DOHH2 (cell line): ENCODE data around the gene RBM44.
"Not testable (repeated sequence)": the region's sequence is repeated elsewhere in the genome, so short reads cannot be mapped to it uniquely, and the experiment has no call there.

Experiments used
- EZH2phosphoT487 ChIP-seq: fragments of 200-600 bp; sonication (generic); IDR thresholded peaks from 2 replicates; pipeline ENCODE4 v1.6.1; 2017; ENCODE audit warnings: borderline replicate concordance, mild to moderate bottlenecking, antibody characterized with exemption, low read length, moderate library complexity, mixed read lengths
- TF ChIP-seq, protein P1 (sequence below): fragments of 200-600 bp; sonication (generic); IDR thresholded peaks from one replicate; pipeline ENCODE4 v1.5.1; 2014; ENCODE audit warnings: antibody characterized with exemption, mild to moderate bottlenecking, low read depth, low read length; ENCODE audit not compliant: poor library complexity, severe bottlenecking

DNA sequence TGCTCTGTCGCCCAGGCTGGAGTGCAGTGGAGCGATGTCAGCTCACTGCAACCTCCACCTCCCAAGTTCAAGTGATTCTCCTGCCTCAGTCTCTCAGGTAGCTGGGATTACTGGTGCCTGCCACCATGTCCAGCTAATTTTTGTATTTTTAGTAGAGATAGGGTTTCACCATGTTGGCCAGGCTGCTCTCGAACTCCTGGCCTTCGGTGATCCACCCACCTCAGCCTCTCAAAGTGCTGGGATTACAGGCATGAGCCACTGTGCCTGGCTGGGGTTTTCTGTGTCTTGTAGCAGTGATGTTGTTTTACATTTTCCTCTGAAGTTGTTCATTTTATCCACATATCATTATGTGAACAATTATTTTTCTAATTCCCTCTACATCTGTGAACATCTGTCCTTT lies 69.5 kb downstream of the RBM44 start:
- TF ChIP-seq, protein P1, sequence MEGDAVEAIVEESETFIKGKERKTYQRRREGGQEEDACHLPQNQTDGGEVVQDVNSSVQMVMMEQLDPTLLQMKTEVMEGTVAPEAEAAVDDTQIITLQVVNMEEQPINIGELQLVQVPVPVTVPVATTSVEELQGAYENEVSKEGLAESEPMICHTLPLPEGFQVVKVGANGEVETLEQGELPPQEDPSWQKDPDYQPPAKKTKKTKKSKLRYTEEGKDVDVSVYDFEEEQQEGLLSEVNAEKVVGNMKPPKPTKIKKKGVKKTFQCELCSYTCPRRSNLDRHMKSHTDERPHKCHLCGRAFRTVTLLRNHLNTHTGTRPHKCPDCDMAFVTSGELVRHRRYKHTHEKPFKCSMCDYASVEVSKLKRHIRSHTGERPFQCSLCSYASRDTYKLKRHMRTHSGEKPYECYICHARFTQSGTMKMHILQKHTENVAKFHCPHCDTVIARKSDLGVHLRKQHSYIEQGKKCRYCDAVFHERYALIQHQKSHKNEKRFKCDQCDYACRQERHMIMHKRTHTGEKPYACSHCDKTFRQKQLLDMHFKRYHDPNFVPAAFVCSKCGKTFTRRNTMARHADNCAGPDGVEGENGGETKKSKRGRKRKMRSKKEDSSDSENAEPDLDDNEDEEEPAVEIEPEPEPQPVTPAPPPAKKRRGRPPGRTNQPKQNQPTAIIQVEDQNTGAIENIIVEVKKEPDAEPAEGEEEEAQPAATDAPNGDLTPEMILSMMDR, result not testable (repeated sequence)
- TF ChIP-seq EZH2phosphoT487, result not testable (repeated sequence)
